Measurements from ENCODE around the gene SH2D7. TPM values are rescaled to one million over a fixed set of nuclear protein-coding genes. Genes with fewer than 3 reads are reported as not detected.

SH2D7 gene
- total RNA-seq, 4 donors from 2014 or later = not detected

- TF ChIP-seq CTCF (IDR thresholded peaks at IDR 0.05) (no peak), POLR2A (IDR thresholded peaks at IDR 0.05) (no peak)
- intact Hi-C loops (cut with DNase I) = no loop called here
- H3K27me3 ChIP-seq = no peaks in the 10 kb centered on the region
- H3K27ac ChIP-seq = peak overlapping the region in 2 of 3 donors; percentile 32 to 59
- no peaks in the 10 kb centered on the region for H3K9me3 ChIP-seq
- WGBS, 2 donors = 49 to 60% methylated on average over 8 of the region's 8 CpGs
- no peak for DNase-seq
- H3K4me3 ChIP-seq (replicated peaks in 1 of 3) = no peak overlapping the region
- peaks cover 4 to 14% of the 10 kb centered on the region in 2 donors for H3K36me3 ChIP-seq
- peaks cover 64 to 68% of the 10 kb centered on the region in 2 donors for H3K4me1 ChIP-seq
Observed at GRCh38 chr15:78047761-78048627, 44.4 kb upstream of the SH2D7 start.

- H3K36me3 ChIP-seq = peaks cover 4 to 11% of the 10 kb centered on the region in 2 donors
- H3K4me3 ChIP-seq (replicated peaks in 1 of 3) = no peak overlapping the region
- H3K9me3 ChIP-seq = no peaks in the 10 kb centered on the region
- WGBS, 2 donors = 73 to 76% methylated on average over 5 of the region's 5 CpGs
- intact Hi-C loops (cut with DNase I) = no loop called here
- peak overlapping the region in 2 of 3 donors; percentile 32 to 59 for H3K27ac ChIP-seq
- TF ChIP-seq CTCF (IDR thresholded peaks at IDR 0.05) = no peak
- no peak for TF ChIP-seq POLR2A (IDR thresholded peaks at IDR 0.05)
- no peak for DNase-seq
- no peaks in the 10 kb centered on the region for H3K27me3 ChIP-seq
- peaks cover 70 to 74% of the 10 kb centered on the region in 2 donors for H3K4me1 ChIP-seq
Observed at GRCh38 chr15:78048628-78048920, 43.8 kb upstream of the SH2D7 start.

- H3K4me1 ChIP-seq = peaks cover 72 to 79% of the 10 kb centered on the region in 2 donors
- H3K36me3 ChIP-seq = no peaks in the 10 kb centered on the region
- H3K4me3 ChIP-seq (replicated peaks in 1 of 3) = no peak overlapping the region
- intact Hi-C loops (cut with DNase I) = no loop called here
- no peaks in the 10 kb centered on the region for H3K9me3 ChIP-seq
- TF ChIP-seq POLR2A (IDR thresholded peaks at IDR 0.05) = no peak
- TF ChIP-seq CTCF (IDR thresholded peaks at IDR 0.05) = no peak
- no peaks in the 10 kb centered on the region for H3K27me3 ChIP-seq
- 58 to 70% methylated on average over 7 of the region's 7 CpGs for WGBS, 2 donors
- H3K27ac ChIP-seq = peak overlapping the region in 1 of 3 donors; percentile 59
- DNase-seq = no peak
Observed at GRCh38 chr15:78049691-78050440, 42.5 kb upstream of the SH2D7 start.

- WGBS, 2 donors = 14 to 29% methylated on average over 1 of the region's 1 CpG
- no peaks in the 10 kb centered on the region for H3K27me3 ChIP-seq
- H3K4me3 ChIP-seq (replicated peaks in 1 of 3) = no peak overlapping the region
- intact Hi-C loops (cut with DNase I) = no loop called here
- no peaks in the 10 kb centered on the region for H3K9me3 ChIP-seq
- no peak for DNase-seq
- H3K36me3 ChIP-seq = no peaks in the 10 kb centered on the region
- peak overlapping the region in 1 of 3 donors; percentile 52 for H3K27ac ChIP-seq
- no peak for TF ChIP-seq CTCF (IDR thresholded peaks at IDR 0.05)
- H3K4me1 ChIP-seq = peaks cover 73 to 84% of the 10 kb centered on the region in 2 donors
Observed at GRCh38 chr15:78050441-78050809, 41.9 kb upstream of the SH2D7 start.

- H3K4me1 ChIP-seq = peaks cover 77 to 88% of the 10 kb centered on the region in 2 donors
- TF ChIP-seq CTCF (IDR thresholded peaks at IDR 0.05) (no peak), POLR2A (IDR thresholded peaks at IDR 0.05) (no peak)
- intact Hi-C loops (cut with DNase I) = no loop called here
- peak overlapping the region; percentile 17 to 72 (median 52) for H3K27ac ChIP-seq
- no peak overlapping the region for H3K4me3 ChIP-seq (replicated peaks in 1 of 3)
- no peaks in the 10 kb centered on the region for H3K36me3 ChIP-seq
- WGBS, 2 donors = 69 to 84% methylated on average over 1 of the region's 1 CpG
- H3K27me3 ChIP-seq = no peaks in the 10 kb centered on the region
- H3K9me3 ChIP-seq = no peaks in the 10 kb centered on the region
- DNase-seq = no peak
Observed at GRCh38 chr15:78050826-78051225, 41.5 kb upstream of the SH2D7 start.
